Right atrium auricular region (tissue), 2 donors: ENCODE results near the gene DRGX. TPM values are rescaled to one million over a fixed set of nuclear protein-coding genes. Genes with fewer than 3 reads are reported as not detected.
A peak's percentile ranks its signal among the peaks of the same experiment; 100 is the strongest.

Source experiments
- DNase-seq: peaks from one replicate; pipeline ENCODE4 v3.0.0-alpha.2; 2019; ENCODE audit warnings: low spot score
- H3K27ac ChIP-seq, 2 donors: fragments of 200-600 bp; sonication (generic); 1 replicate in 1 of 2; 2 replicates in 1 of 2; pipeline ENCODE4 v1.5.1; 2016 to 2019
- H3K27me3 ChIP-seq, 2 donors: fragments of 200-600 bp; sonication (generic); one replicate each; pipeline versions ENCODE4 v1.5.1 to v1.6.0; 2017 to 2019
- H3K36me3 ChIP-seq: fragments of 200-600 bp; sonication (generic); one replicate; pipeline ENCODE4 v1.5.1; 2016
- H3K4me1 ChIP-seq, 2 donors: fragments of 200-600 bp; sonication (generic); one replicate each; pipeline versions ENCODE4 v1.5.1 to v1.6.0; 2017 to 2019
- H3K4me3 ChIP-seq, 2 donors: fragments of 200-600 bp; sonication (generic); 1 replicate in 1 of 2; 2 replicates in 1 of 2; pipeline ENCODE4 v1.5.1; 2017 to 2019; ENCODE audit warnings: mild to moderate bottlenecking in 1 of 2, moderate library complexity in 1 of 2
- H3K9me3 ChIP-seq, 2 donors: fragments of 200-600 bp; sonication (generic); one replicate each; pipeline ENCODE4 v1.5.1; 2019
- CTCF ChIP-seq, 2 donors: fragments of 200-600 bp; sonication (generic); IDR thresholded peaks; one replicate each; pipeline ENCODE4 v1.5.1; 2019; ENCODE audit warnings: antibody characterized with exemption in 2 of 2
- total RNA-seq, 2 donors: library from RNA; depleted of rRNA; stranded (reverse); fragments of >200 nt; gene quantifications; one replicate each; pipeline ENCODE4 v1.1.0, GENCODE V29; 2016

The DRGX gene
- total RNA-seq, 2 donors from 2014 or later, result not detected

- peak; percentile 55 for DNase-seq
- H3K27ac ChIP-seq, result no peak overlapping the region
- H3K27me3 ChIP-seq, result peaks cover 48 to 63% of the 10 kb centered on the region in 2 donors
- H3K4me3 ChIP-seq, result no peak overlapping the region
- H3K9me3 ChIP-seq, result no peaks in the 10 kb centered on the region
- H3K36me3 ChIP-seq, result no peaks in the 10 kb centered on the region
- peaks cover 0 to 38% of the 10 kb centered on the region in 2 donors for H3K4me1 ChIP-seq
- no peak for TF ChIP-seq CTCF (IDR thresholded peaks at IDR 0.05)
These were observed 1.4 kb upstream of the DRGX start for GRCh38 chr10:49397036-49397999.

- no peaks in the 10 kb centered on the region for H3K36me3 ChIP-seq
- H3K9me3 ChIP-seq, result no peaks in the 10 kb centered on the region
- H3K27ac ChIP-seq, result no peak overlapping the region
- H3K27me3 ChIP-seq, result peaks cover 48 to 63% of the 10 kb centered on the region in 2 donors
- no peak for TF ChIP-seq CTCF (IDR thresholded peaks at IDR 0.05)
- H3K4me1 ChIP-seq, result peaks cover 0 to 38% of the 10 kb centered on the region in 2 donors
- no peak for DNase-seq
- H3K4me3 ChIP-seq, result no peak overlapping the region
These were observed 744 bp upstream of the DRGX start for GRCh38 chr10:49396666-49396999.

- H3K4me1 ChIP-seq, result peaks cover 0 to 38% of the 10 kb centered on the region in 2 donors
- no peaks in the 10 kb centered on the region for H3K36me3 ChIP-seq
- DNase-seq, result no peak
- no peak for TF ChIP-seq CTCF (IDR thresholded peaks at IDR 0.05)
- no peaks in the 10 kb centered on the region for H3K9me3 ChIP-seq
- H3K27me3 ChIP-seq, result peaks cover 48 to 63% of the 10 kb centered on the region in 2 donors
- no peak overlapping the region for H3K27ac ChIP-seq
- H3K4me3 ChIP-seq, result peak overlapping the region in 1 of 2 donors; percentile 20
These were observed 752 bp downstream of the DRGX start for GRCh38 chr10:49394933-49395740.

- Histone ChIP-seq H3K4me1 (peaks cover 0 to 38% of the 10 kb centered on the region in 2 donors), H3K36me3 (no peaks in the 10 kb centered on the region), H3K27ac (no peak overlapping the region), H3K9me3 (no peaks in the 10 kb centered on the region), H3K4me3 (no peak overlapping the region), H3K27me3 (peaks cover 42 to 56% of the 10 kb centered on the region in 2 donors)
- TF ChIP-seq CTCF (IDR thresholded peaks at IDR 0.05), result no peak
- no peak for DNase-seq
These were observed 2.1 kb downstream of the DRGX start for GRCh38 chr10:49393757-49394156.

GRCh38 chr10:49393301-49393700 lies 2.6 kb downstream of the DRGX start:
- H3K9me3 ChIP-seq, result no peaks in the 10 kb centered on the region
- H3K36me3 ChIP-seq, result no peaks in the 10 kb centered on the region
- TF ChIP-seq CTCF (IDR thresholded peaks at IDR 0.05), result no peak
- H3K27ac ChIP-seq, result no peak overlapping the region
- peaks cover 42 to 51% of the 10 kb centered on the region in 2 donors for H3K27me3 ChIP-seq
- H3K4me3 ChIP-seq, result no peak overlapping the region
- no peak for DNase-seq
- H3K4me1 ChIP-seq, result peaks cover 0 to 33% of the 10 kb centered on the region in 2 donors
